ENCODE data around the gene SNCAIP.
A peak's percentile ranks its signal among the peaks of the same experiment; 100 is the strongest.

The SNCAIP gene

DNA sequence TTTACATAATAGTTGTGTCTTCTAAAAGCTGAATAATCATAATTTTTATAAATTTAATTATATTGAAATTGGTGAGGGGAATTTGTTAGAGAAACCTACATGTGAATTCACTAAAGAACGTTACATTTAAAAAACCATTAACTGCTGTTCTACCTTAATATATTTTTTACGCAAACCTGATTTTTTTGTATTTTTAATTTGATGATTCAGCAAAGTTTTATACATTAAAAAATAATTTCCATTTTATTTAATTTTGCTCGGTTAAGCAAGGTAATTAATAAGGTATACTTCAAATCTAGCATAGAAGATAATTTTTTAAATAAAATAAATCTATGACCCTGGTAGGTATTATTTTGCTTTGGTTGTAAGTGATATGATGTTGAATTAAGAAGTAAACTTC lies 114.3 kb downstream of the SNCAIP start:
- no peak for DNase-seq (ENCODE audit: low spot score)

DNA sequence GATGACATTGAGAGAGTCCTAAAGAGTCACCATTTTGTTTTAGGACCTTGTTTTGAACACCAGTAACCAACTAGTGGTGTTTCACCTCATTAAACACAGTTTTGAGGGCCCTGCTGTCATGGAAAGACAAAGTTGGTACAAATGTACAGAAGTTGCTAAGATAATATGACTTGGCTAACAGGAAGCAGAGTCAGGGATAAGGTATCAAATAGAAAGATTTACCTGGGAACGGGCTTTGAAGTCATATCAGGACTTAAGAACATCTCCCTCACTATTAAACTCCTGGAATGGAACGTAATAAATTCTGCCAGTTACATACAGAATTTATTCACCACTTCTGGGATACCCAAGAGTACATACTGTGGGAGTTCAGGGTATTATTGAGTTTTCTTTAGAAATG lies 115.6 kb downstream of the SNCAIP start:
- DNase-seq (ENCODE audit: low spot score) = no peak

DNA sequence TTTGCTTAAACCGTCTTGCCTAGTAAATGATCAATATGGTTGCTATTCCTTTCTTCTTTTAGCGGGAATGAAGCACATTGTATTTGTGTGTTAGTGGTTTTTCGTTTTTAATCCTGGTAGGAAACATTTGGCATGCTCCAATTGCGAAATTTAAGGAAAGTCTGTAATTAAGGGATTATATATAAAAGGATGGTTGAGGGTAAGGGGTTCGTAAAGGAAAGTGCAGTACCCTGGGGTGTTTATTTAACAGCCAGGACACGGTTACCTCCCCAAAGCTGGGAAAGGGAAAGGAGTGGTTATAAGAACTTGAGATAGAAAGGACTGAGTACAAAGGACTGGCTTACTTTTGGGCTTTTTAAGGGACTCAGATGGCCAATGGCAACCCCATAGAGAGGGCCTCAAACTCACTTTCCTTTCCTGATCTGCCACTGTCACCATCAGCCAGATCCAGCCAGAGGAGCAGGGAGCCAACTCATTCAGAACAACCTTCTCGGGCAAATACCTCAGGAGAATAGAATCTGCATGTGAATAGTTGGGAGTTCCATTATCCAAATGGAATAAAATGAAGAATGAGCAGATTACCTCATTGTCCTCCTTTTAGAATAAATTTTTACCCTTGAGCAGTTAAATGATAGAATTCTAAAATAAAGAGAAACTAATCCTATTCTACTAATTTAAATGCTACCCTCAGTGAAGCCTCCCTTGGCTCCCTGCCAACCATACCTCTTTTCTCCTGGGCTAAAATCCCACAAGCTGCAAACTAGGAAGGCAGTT lies 117.7 kb downstream of the SNCAIP start:
- DNase-seq (ENCODE audit: low spot score) = no peak

DNA sequence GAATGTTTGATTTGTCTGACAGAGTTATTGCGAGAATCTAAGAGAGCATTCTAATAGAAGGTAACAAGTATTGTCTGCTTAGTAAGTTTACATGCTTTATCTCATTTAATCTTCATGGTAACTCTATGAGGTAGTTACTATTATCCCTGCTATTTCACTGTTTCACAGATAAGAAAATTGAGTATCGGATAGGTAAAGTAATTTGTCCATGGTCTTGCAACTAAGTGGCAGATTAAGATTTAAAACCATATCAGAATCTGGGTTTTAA lies 118.2 kb downstream of the SNCAIP start:
- no peak for DNase-seq (ENCODE audit: low spot score)

DNA sequence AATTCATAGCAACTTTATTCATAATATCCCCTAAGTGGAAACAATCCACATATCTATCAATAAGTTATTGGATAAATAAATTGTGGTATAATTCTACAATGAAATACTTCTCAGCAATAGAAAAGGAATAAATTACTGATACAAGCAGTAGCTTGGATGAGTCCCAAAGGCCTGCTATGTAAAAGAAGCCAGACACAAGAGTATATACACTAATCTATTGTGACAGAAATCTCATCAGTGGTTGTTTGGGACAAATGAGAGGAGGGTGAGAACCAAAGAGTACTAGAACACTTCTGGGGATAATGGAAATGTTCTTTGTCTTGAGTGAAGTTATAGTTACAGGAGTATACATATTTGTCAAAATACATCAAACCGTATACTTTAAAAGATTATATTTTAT lies 119.3 kb downstream of the SNCAIP start:
- no peak for DNase-seq (ENCODE audit: low spot score)

DNA sequence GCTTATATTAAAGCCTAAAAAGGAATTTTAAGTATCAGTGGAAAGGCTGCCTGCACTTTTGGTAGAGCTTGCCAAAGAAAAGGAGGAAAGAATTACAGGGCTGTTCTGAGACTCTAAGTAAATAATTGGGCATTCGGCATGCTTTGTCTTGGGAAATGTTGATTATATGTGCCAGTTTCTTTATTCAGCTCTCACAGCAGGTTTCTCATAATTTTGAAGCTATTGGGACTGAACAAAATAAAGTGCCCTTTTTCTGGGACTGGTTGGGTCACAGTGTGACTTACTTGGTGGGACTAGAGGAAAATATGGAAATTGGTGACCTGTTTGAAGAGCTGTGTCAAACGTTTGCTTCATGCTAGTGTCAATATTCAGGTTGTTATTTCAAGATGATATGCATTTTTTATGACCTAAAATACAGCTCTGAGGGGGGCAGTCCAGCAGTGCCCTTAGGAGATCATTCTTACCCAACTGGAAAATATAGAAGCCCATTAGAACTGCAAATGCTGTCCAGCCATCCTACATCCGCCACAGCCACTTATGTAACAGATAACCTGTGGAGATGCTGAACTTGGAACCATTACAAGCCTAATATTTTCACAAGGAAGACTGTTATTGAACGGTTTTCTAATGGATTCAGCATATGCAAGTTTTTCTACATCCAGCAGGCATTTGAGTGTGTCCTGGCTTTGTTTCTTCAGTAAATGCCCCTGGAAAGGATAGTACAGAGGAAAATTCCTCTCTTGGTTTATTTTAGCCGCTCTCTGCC lies 122.4 kb downstream of the SNCAIP start:
- no peak for DNase-seq (ENCODE audit: low spot score)

DNA sequence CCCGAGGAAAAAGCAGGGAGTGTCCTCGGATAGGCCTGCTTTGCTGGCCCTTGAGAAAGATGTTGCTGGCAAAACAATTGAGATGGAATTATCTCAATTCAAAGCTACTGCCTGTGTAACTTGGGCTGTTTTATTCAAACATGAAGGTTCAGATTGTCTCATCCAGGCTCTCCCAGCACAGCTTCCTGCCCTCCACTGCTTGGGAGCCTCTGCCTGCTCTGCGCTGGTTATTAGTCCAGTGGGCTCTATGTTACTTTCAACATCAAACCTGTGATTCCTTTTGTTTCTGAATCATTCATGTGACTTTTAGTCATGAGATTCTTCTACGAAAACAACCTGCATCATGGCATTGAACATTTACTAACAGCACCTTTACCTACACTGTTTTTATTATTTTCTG lies 123.2 kb downstream of the SNCAIP start:
- no peak for DNase-seq (ENCODE audit: low spot score)

DNA sequence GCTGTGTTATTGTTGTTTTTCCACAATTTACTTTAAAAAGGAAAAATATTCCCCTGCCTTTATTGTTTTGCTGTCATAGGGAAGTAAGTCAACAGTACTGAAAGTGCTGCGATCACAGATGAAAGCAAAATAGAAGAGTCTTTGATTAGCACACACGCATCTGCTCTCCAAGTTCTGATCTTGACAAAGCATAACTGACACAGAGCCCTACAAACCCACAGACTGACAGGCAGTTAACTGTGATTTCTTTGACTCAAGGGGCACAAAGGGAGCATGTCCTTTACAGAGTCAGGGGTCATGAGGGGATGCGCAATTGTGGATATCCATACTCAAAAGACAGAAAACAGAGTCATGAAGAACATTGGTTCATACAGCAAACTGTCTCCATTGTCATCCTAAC lies 123.7 kb downstream of the SNCAIP start:
- no peak for DNase-seq (ENCODE audit: low spot score)

DNA sequence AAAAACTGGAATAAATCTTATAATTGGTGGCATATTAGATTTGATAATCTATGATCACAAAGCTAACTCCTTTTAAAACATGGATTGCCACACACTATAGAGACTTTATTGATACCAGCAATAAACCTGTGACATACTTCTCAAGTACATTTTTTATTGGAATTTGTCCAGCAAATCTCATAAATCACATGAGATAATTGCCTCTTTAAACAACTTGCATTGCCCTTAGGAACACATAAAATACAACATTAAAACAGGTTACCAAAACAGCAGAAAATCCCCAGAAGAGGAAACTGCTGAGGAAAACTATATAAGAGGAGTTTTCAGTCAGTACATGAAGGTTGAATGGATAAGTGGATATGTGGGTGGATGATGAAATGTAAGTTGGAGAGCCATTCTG lies 124.6 kb downstream of the SNCAIP start:
- DNase-seq (ENCODE audit: low spot score) = no peak

DNA sequence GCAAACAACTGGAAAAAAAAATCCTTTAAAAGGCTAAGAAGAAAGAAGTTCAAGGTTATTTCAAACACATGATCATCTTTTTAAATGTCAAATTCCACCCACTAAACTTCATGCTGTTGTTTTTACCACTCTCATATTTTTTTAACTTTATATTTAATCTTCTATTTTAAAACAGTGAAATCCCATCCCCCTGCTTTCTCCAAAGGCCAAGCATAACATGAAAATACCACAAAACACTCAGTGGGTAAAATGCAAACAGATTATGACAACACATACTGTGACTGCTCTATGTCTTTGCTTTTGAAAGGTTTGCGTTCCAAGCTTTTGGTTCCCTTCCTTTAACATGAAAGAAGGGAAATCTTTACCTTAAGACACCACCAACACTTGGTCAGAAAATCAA lies 127.6 kb downstream of the SNCAIP start:
- DNase-seq (ENCODE audit: low spot score) = no peak

DNA sequence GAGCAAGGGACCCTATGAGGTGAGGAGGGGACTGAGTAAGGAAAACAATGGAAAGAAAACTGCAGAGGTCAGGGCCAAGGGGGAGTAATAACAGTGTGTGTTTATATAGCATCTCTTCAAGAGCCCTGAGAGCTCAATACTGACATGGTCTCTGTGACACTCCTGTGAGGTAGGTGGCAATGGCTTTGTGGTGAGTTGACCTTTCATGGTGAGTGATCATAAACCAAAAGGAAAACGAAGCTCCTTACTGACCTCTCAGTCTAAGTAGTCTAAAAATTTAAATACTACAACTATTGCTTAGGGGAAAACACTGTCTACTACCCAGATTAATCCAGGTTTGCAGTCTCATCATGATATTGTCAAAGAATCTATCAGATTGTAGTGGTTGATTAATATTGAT lies 130.9 kb downstream of the SNCAIP start:
- no peak for DNase-seq (ENCODE audit: low spot score)

DNA sequence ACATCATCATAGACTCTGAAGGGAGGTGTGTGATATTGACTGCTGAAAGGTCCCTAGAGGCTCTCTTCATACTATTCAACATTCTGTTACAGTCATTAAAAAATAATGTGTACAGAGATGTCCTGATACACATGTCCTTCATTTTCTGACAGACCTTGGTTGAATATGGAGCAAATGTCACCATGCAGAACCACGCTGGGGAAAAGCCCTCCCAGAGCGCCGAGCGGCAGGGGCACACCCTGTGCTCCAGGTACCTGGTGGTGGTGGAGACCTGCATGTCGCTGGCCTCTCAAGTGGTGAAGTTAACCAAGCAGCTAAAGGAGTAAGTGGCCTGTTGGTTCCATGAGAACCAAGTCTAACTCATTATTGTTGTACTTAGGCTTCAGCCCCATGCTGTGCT lies 132.4 kb downstream of the SNCAIP start:
- DNase-seq (ENCODE audit: low spot score) = no peak

DNA sequence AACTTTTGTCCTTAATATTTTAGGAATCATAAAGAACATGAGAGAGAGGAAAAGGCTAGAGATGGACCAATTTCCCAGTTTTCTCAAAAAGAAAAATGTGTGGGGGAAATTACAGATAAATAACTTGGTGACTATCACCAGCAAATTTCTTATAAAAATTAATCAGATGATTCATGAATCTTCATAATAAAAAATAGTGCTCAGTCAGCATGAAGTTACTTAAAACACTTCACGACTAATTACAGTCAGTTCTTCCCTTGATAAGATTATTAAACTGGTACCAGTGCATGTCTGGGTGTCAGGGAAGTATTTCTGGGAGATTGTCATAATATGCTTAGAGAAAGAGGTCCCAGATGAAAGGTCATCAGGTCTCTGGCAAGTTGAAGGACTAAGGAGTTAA lies 133.0 kb downstream of the SNCAIP start:
- DNase-seq (ENCODE audit: low spot score) = no peak

DNA sequence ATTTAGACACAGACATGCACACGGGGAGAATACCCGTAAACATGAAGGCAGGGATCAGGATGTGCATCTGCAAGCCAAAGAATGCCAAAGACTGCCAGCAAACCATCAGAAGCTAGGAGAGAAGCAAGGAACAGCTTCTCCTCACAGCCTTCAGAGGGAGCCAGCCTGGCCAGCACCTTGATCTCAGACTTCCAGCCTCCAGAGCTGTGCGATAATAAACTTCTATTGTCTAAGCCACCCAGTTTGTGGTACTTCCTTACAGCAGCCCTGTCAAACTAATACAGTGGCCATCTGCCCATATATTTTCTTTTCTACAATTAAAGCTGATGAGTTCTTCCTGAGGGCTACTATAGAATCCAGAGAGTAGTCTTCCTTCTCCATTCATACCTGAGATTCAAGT lies 135.0 kb downstream of the SNCAIP start:
- no peak for DNase-seq (ENCODE audit: low spot score)

DNA sequence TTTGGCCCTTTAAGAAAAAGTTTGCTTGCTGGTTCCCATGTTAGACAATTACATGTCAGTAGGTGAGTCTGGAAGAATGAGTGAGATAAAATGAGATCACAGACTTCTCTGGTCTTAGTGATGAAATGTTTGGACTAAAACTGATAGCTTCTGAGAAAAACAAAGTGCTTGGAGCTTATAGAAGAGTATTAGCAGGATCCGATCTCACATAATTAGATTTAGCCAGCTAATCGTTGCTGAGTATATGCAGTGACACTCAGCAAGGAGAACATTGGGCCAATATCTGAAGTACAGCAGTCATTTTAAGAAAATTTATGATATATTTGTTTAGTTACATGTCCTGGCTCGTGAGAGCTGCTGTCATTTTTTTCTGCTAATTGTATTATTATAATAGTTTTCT lies 135.8 kb downstream of the SNCAIP start:
- DNase-seq (ENCODE audit: low spot score) = no peak

DNA sequence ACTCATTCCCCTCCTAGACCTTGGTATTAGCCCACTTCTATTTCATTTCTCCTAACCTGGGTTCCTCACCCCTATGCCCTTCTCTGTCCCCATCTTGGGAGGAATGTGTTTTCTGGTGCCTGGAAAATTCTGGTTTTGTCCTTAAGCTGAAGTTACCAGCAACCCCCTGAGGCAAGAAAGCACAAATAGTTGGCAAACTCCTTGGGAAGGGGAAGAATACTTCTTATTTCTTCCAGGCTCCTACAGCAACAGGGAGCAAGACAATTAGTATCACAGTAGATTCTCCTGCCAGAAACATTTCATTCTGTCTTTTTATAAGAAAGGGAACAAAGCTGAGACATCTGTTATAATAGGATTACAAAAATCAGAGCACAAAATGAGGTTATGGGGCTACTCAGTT lies 142.5 kb downstream of the SNCAIP start:
- no peak for DNase-seq (ENCODE audit: low spot score)

DNA sequence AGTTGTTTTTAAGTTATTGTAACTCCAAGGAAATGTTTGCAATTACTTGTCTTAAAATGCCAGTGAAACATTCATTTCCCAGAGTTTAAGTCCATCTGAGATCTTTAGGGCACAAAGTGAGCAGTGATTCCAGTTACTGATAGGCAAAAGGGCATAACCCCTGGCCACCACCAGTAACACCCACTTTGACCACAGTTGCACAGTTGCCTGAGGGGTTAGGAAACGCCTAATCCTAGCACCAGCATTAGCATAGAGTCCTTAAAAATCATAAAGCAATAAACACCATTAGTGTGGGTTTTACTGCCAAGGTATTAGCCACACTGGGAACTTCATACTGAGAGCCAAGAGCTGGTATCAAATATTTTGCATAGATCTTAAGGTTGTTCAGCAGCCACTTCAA lies 143.9 kb downstream of the SNCAIP start:
- DNase-seq (ENCODE audit: low spot score) = no peak

DNA sequence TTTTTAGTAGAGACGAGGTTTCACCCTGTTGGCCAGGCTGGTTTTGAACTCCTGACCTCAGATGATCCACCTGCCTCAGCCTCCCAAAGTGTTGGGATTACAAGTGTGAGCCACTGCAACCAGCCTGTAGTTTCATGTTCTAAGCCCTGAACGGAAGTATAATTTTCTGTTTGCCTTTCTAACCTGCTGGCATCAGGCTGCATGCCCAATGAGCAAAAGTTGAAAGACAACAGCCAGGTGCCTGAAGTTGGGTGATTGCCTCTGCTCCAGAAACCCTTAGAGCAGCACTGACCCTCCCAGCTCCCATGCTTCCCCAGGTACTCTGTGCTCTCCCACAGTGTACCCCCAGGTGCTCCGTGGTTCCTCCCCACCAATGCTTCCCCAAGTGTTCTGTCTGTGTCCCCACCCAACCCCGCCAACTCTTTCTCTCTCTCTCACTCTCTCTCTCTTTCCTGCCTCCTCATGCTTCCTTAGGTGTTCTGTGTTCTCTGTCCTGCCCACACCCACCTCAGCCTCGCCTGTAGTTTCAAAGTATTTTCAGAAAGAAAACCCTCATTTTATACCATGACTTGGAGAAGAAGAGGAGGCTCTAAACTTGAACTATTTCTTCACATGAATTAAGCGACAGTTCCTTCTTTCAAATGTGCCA lies 145.3 kb downstream of the SNCAIP start:
- no peak for DNase-seq (ENCODE audit: low spot score)

DNA sequence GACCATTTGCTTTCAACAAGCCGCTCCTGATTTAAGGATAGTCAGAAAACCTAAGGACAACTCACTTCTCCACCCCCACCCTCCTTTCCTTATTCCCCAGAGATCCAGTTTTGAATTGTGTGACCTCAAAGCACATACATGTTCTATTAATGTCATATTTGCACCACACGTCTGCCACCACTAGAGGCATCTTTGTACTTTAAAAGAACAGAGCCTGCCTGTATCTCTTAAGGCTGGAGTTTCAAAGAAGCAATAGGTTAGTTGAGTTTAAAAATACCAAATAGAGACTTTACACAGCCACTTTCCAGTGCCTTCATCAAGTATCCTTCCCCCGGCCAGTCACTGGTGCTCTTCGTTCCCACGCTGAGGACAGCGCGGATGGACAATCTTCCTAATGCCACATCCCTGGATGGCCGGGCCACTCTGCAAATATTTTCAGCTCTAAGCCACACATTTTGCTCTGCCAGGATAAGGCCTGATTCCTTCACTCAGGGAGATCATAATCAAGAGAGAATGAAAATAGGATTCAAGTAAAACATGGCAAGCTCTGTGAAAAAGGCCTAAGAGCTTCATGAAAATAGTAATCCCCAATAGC lies 146.3 kb downstream of the SNCAIP start:
- DNase-seq (ENCODE audit: low spot score) = peak; percentile 9

DNA sequence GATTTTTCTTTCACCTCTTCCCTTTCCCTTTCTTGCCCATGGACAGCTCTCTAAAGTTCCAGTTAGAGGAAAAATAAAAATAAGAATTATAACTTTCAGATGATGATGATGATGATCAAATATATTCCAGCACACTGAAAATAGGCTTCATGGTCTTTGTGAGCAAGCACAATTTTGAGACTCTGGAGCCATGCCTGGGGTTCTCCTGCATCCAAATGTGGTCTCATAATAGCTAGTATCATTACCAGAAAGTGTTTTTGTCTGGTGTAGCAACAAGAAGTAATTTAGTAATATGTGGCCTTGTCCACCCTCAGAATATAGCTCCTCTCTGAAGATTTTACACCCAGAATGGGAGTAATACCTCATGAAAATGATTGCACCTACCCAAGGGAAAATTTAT lies 150.4 kb downstream of the SNCAIP start:
- DNase-seq (ENCODE audit: low spot score) = no peak

DNA sequence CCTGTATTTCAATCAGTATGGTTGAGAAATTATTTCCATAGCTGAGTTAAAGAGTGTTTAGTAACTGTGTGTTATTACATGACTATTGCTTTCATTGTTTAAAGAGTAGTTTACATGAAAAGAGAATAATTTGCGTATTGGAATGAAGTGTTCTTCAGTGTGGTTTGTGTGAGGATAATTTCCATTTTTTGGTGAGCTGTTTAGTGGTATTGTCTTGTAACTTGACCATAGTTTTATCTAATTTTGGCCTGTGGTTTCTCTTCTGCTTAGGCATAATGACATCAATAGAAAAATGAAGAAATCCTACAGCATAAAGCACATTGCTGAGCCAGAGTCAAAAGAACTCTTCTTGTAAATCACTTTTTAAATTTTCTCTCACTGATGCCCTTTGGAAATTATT lies 151.2 kb downstream of the SNCAIP start:
- no peak for DNase-seq (ENCODE audit: low spot score)

DNA sequence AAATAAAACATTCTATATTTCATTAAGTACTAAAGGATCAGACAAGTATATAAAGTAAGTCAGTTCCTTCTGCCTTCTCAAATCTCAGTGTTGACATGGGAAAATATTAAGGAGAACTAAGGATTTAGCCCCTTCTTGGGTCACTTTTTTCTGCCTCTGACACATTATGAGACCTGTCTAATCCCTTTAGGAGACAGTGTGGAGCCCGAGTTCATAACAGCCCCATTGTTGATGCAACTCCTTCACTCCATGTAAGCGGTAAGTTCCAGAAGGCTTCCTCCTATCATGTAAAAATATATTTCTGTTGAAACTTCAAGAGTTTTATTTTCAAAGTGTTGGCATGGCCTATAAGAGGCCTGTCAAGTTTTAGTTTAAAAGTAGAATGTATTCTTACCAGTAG lies 152.2 kb downstream of the SNCAIP start:
- no peak for DNase-seq (ENCODE audit: low spot score)

DNA sequence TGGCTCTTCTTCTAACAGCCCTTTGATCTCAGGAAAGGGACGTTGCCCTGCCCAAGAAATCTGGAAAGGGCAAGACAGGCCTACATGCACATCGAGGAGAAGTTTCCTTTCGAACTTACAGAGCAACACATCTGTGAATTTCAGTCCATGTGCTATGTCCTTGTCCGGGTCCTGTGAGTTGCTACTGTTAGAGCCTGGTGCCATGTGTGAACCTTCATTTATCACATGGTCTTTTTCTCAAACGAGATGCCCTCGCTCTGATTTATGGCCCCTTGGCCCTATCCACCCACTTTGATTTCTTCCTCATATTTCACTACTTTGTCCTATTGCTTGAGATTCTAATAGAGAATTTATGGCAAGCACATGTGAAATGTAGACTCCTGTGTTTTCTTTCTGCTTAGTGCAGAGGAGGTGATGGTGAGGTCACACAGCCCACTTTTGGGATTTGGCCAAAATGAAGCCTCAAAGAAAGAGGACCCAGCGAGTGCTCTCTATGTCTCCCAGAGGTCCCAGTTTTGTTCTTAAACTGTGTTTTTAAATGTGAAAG lies 153.1 kb downstream of the SNCAIP start:
- no peak for DNase-seq (ENCODE audit: low spot score)

All from kidney capillary endothelial cell (primary cell).